ENCODE measurements around the gene PROM1. TPM values are rescaled to one million over a fixed set of nuclear protein-coding genes. Genes with fewer than 3 reads are reported as not detected.
A peak's percentile ranks its signal among the peaks of the same experiment; 100 is the strongest.

The PROM1 gene
- total RNA-seq, 4 donors from 2014 or later = 3.4 to 9.0 (median 5.0) TPM

DNA sequence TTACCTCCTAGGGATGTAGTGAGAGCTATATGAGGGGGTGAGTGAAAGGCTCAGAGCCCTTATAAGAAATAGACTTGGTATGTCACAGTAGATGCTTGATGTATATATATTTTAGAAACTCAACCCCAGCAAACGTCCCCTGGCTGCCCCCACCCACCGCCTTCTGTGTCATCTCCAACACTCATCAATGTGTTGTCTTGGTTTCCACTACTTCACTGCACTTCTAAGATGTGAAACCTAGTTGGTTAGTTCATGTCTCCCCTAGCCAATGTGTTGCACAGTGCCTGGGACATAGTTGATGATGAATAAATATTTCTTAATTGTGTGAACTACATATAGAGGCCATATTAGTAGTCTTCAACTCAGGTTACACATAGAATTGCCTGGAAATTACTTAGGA is 125.3 kb downstream of the PROM1 start:
- no peaks in the 10 kb centered on the region for H3K27me3 ChIP-seq
- TF ChIP-seq, protein P1, sequence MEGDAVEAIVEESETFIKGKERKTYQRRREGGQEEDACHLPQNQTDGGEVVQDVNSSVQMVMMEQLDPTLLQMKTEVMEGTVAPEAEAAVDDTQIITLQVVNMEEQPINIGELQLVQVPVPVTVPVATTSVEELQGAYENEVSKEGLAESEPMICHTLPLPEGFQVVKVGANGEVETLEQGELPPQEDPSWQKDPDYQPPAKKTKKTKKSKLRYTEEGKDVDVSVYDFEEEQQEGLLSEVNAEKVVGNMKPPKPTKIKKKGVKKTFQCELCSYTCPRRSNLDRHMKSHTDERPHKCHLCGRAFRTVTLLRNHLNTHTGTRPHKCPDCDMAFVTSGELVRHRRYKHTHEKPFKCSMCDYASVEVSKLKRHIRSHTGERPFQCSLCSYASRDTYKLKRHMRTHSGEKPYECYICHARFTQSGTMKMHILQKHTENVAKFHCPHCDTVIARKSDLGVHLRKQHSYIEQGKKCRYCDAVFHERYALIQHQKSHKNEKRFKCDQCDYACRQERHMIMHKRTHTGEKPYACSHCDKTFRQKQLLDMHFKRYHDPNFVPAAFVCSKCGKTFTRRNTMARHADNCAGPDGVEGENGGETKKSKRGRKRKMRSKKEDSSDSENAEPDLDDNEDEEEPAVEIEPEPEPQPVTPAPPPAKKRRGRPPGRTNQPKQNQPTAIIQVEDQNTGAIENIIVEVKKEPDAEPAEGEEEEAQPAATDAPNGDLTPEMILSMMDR (IDR thresholded peaks at IDR 0.05) = no peak
- TF ChIP-seq POLR2A (IDR thresholded peaks at IDR 0.05) = no peak
- TF ChIP-seq EP300 (IDR thresholded peaks at IDR 0.05) = no peak
- TF ChIP-seq POLR2AphosphoS5 (IDR thresholded peaks at IDR 0.05) = no peak
- 83% methylated on average over 2 of the region's 2 CpGs for WGBS
- DNase-seq (ENCODE audit: low spot score in 2 of 2) = no peak
- H3K4me1 ChIP-seq = peaks cover 14% of the 10 kb centered on the region
- no peak overlapping the region for H3K4me3 ChIP-seq
- no peaks in the 10 kb centered on the region for H3K9me3 ChIP-seq
- H3K36me3 ChIP-seq = no peaks in the 10 kb centered on the region
- H3K27ac ChIP-seq = no peak overlapping the region

DNA sequence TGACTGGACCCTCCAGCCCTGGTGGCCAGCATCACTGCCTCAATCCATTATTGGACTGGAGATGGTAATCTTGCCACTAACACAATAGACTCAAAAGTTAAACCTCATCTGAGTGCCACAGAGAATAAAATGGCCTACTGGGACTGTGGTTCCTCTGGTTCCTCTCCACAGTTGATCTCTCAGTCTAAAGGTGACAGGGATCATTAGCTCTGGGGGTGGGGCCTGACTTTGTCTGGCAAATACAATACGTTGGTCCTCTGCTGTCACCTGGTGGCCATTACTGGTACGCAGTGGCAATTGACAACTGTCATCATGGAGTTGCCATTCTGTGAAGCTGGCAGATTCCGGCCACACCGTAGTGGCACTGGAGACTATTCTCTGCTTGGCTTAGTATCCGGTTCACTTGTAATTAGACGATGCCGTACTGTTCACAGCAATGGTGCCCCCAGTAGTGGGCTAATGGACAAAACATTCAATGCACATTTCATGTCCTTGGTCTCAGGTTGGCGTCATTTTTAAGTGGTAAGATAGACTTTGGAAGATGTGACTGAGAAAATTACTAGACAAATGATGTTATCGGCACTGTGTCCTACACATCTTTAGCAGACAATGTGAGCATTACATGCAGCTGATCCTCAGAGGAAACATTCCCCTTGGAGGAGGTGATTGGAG is 127.5 kb downstream of the PROM1 start:
- H3K4me1 ChIP-seq = peaks cover 4% of the 10 kb centered on the region
- TF ChIP-seq POLR2A (IDR thresholded peaks at IDR 0.05) = no peak
- TF ChIP-seq, protein P1 (IDR thresholded peaks at IDR 0.05) = peak; percentile 73 to 94
- H3K27ac ChIP-seq = no peak overlapping the region
- H3K27me3 ChIP-seq = no peaks in the 10 kb centered on the region
- WGBS = 60% methylated on average over 9 of the region's 9 CpGs
- H3K36me3 ChIP-seq = no peaks in the 10 kb centered on the region
- no peaks in the 10 kb centered on the region for H3K9me3 ChIP-seq
- peak; percentile 85 to 90 for DNase-seq (ENCODE audit: low spot score in 2 of 2)
- H3K4me3 ChIP-seq = no peak overlapping the region

DNA sequence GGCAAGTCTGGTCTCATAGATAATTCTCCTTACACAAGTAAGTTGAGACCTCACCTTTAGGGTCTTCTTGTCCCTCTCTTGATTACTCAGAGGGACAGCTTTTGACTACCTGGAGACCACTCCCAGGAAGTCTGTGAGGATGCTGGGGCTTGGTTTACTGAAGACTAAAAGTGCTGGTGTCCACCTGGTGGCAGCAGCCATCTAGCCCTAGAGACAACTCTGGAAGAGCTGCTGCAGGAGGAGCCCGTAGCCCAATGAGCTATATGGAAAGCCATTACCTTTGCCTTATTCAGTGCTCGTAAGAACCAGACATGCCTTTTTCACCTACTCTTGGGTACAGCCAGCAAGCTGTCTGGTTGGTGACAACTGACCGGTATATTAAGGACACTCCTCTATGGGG is 128.2 kb downstream of the PROM1 start:
- TF ChIP-seq POLR2A (IDR thresholded peaks at IDR 0.05) (no peak), POLR2AphosphoS5 (IDR thresholded peaks at IDR 0.05) (no peak), EP300 (IDR thresholded peaks at IDR 0.05) (no peak)
- TF ChIP-seq, protein P1 (IDR thresholded peaks at IDR 0.05) = no peak
- Histone ChIP-seq H3K27ac (no peak overlapping the region), H3K36me3 (no peaks in the 10 kb centered on the region), H3K9me3 (no peaks in the 10 kb centered on the region), H3K4me1 (peaks cover 4% of the 10 kb centered on the region), H3K4me3 (no peak overlapping the region), H3K27me3 (no peaks in the 10 kb centered on the region)
- 100% methylated on average over 2 of the region's 3 CpGs for WGBS
- no peak for DNase-seq (ENCODE audit: low spot score in 2 of 2)

DNA sequence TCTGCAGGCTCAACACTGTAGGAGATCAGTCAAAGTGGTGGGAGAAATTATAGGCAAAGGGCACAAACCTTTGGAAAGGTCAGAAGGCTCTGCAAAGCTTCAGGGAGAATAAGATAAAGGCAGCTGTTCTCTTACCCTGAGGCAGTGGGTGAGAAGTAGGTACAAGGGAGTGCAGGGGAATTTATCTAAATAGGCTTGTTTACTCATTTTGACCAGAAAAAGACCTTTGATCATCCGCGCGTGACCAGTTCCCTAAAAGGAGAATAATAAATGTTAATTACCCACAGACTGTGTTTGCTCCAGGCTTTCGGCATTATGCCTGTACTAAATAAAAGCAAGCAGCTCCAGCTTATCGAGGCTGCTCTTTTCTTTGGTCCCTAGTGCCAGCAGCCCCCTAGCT is 130.2 kb downstream of the PROM1 start:
- peaks cover 4% of the 10 kb centered on the region for H3K4me1 ChIP-seq
- DNase-seq (ENCODE audit: low spot score in 2 of 2) = no peak
- H3K4me3 ChIP-seq = no peak overlapping the region
- 90% methylated on average over 5 of the region's 5 CpGs for WGBS
- H3K27me3 ChIP-seq = no peaks in the 10 kb centered on the region
- no peak overlapping the region for H3K27ac ChIP-seq
- H3K36me3 ChIP-seq = no peaks in the 10 kb centered on the region
- H3K9me3 ChIP-seq = no peaks in the 10 kb centered on the region
- no peak for TF ChIP-seq EP300 (IDR thresholded peaks at IDR 0.05)
- no peak for TF ChIP-seq POLR2A (IDR thresholded peaks at IDR 0.05)
- TF ChIP-seq POLR2AphosphoS5 (IDR thresholded peaks at IDR 0.05) = no peak
- TF ChIP-seq, protein P1 (IDR thresholded peaks at IDR 0.05) = no peak

DNA sequence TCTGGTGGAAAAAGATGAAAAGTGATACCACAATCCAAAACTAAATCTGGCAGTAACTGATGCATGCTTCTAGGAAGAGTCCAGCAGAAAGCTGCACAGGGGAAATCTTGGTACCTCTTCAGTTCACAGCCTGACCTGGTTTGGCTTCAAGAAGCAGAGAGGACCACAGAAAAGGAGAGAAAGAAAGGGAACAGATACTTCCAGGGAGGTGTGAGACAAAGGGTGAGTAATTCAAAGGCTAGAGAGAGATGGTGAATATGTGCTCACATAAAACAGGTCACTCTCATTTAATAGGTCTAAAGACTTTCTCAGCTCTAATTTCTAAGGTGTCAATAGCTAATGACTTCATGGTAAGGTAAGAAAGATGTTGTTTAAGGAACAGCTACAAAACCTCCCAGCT is 132.0 kb downstream of the PROM1 start:
- TF ChIP-seq, protein P1 (IDR thresholded peaks at IDR 0.05) = no peak
- TF ChIP-seq EP300 (IDR thresholded peaks at IDR 0.05) = no peak
- TF ChIP-seq POLR2A (IDR thresholded peaks at IDR 0.05) = no peak
- no peak for TF ChIP-seq POLR2AphosphoS5 (IDR thresholded peaks at IDR 0.05)
- H3K4me1 ChIP-seq = peaks cover 4% of the 10 kb centered on the region
- no peaks in the 10 kb centered on the region for H3K36me3 ChIP-seq
- no peak overlapping the region for H3K27ac ChIP-seq
- no peaks in the 10 kb centered on the region for H3K27me3 ChIP-seq
- no peak overlapping the region for H3K4me3 ChIP-seq
- no peaks in the 10 kb centered on the region for H3K9me3 ChIP-seq
- DNase-seq (ENCODE audit: low spot score in 2 of 2) = no peak
